GM23338 (cell line): ENCODE data around the gene LRIT1. TPM values are rescaled to one million over a fixed set of nuclear protein-coding genes. Genes with fewer than 3 reads are reported as not detected.

ENCODE experiments used
- ATAC-seq: fragments of 200-7000 bp; cut with Tn5 transposase; 3 replicates; pipeline ENCODE4 v1.9.1; 2020
- DNase-seq: peaks from one replicate; pipeline ENCODE4 v3.0.0-alpha.2; 2015; ENCODE audit warnings: low spot score
- H2AFZ ChIP-seq: fragments of 200-600 bp; sonication (generic); 2 replicates; pipeline ENCODE4 v1.8.0; 2016; ENCODE audit warnings: antibody characterized with exemption, mild to moderate bottlenecking, moderate library complexity
- H3F3A ChIP-seq: fragments of 200-600 bp; sonication (generic); replicated peaks from 2 replicates; pipeline ENCODE4 v1.8.0; 2017; ENCODE audit warnings: antibody characterized with exemption, mixed run types, low read depth
- H3K27ac ChIP-seq: fragments of 200-600 bp; sonication (generic); 2 replicates; pipeline ENCODE4 v1.6.1; 2016; ENCODE audit warnings: low read depth
- H3K27me3 ChIP-seq: fragments of 200-600 bp; sonication (generic); 2 replicates; pipeline ENCODE4 v1.8.0; 2016; ENCODE audit warnings: mild to moderate bottlenecking, mixed run types, moderate library complexity; ENCODE audit not compliant: insufficient read depth
- H3K36me3 ChIP-seq: fragments of 200-600 bp; sonication (generic); 2 replicates; pipeline ENCODE4 v1.8.0; 2016; ENCODE audit warnings: mild to moderate bottlenecking; ENCODE audit not compliant: insufficient read depth
- H3K4me1 ChIP-seq: fragments of 200-600 bp; sonication (generic); 2 replicates; pipeline ENCODE4 v1.8.0; 2016; ENCODE audit warnings: mild to moderate bottlenecking, moderate library complexity; ENCODE audit not compliant: insufficient read depth
- H3K4me2 ChIP-seq: fragments of 200-600 bp; sonication (generic); 2 replicates; pipeline ENCODE4 v1.7.1; 2017; ENCODE audit warnings: mixed run types
- H3K4me3 ChIP-seq: fragments of 200-600 bp; sonication (generic); 2 replicates; pipeline ENCODE4 v1.6.1; 2016; ENCODE audit warnings: mixed run types
- H3K79me2 ChIP-seq: fragments of 200-600 bp; sonication (generic); replicated peaks from 2 replicates; pipeline ENCODE4 v1.8.0; 2017; ENCODE audit warnings: mild to moderate bottlenecking; ENCODE audit not compliant: insufficient read depth
- H3K9me2 ChIP-seq: fragments of 200-600 bp; sonication (generic); 2 replicates; pipeline ENCODE4 v1.8.0; 2017; ENCODE audit not compliant: insufficient read depth
- H4K20me1 ChIP-seq: fragments of 200-600 bp; sonication (generic); replicated peaks from 2 replicates; pipeline ENCODE4 v1.8.0; 2017; ENCODE audit warnings: mild to moderate bottlenecking; ENCODE audit not compliant: insufficient read depth
- H3K27ac Mint-ChIP-seq: 2 replicates; pipeline ENCODE4 v1.8.0; 2020; ENCODE audit warnings: inconsistent platforms, mild to moderate bottlenecking, moderate library complexity, mixed read lengths
- H3K27me3 Mint-ChIP-seq: 3 replicates; pipeline ENCODE4 v1.8.0; 2022; ENCODE audit warnings: low read depth, mild to moderate bottlenecking, moderate library complexity, mixed read lengths, inconsistent platforms; ENCODE audit not compliant: insufficient read depth, poor library complexity
- H3K36me3 Mint-ChIP-seq: 3 replicates; pipeline ENCODE4 v1.8.0; 2021; ENCODE audit warnings: low read depth, mild to moderate bottlenecking, inconsistent platforms, moderate library complexity, mixed read lengths
- H3K4me1 Mint-ChIP-seq: 3 replicates; pipeline ENCODE4 v1.8.0; 2020; ENCODE audit warnings: mild to moderate bottlenecking, inconsistent platforms, mixed read lengths
- H3K4me3 Mint-ChIP-seq: 3 replicates; pipeline ENCODE4 v1.8.0; 2021; ENCODE audit warnings: moderate library complexity, mild to moderate bottlenecking, inconsistent platforms, mixed read lengths
- H3K9me3 Mint-ChIP-seq: 3 replicates; pipeline ENCODE4 v1.8.0; 2020; ENCODE audit warnings: moderate library complexity, mild to moderate bottlenecking, inconsistent platforms, mixed read lengths
- CREB1 ChIP-seq: fragments of 250-450 bp; sonication (Bioruptor Pico); IDR thresholded peaks from 2 replicates; pipeline ENCODE4 v1.5.0; 2020; ENCODE audit warnings: low read depth, mild to moderate bottlenecking, moderate library complexity
- CTCF ChIP-seq, 2 experiments: fragments of 200-600 bp in 1 of 2; sonication (generic) in 1 of 2; conservative IDR thresholded peaks; 2 replicates each; pipeline versions ENCODE4 v1.5.1 to v1.6.1; 2016 to 2017; ENCODE audit warnings: antibody characterized with exemption in 2 of 2, low read depth in 2 of 2, mild to moderate bottlenecking in 2 of 2, moderate library complexity in 1 of 2
- EZH2 ChIP-seq: fragments of 200-600 bp; sonication (generic); IDR thresholded peaks from one replicate; pipeline ENCODE4 v1.8.0; 2017; ENCODE audit warnings: antibody characterized with exemption, mild to moderate bottlenecking, low read depth; ENCODE audit not compliant: unreplicated experiment
- ZNF462 ChIP-seq: fragments of 250-450 bp; sonication (Bioruptor Pico); IDR thresholded peaks from 2 replicates; pipeline ENCODE4 v1.5.0; 2020; ENCODE audit warnings: mild to moderate bottlenecking, moderate library complexity
- polyA plus RNA-seq: library from polyadenylated mRNA; unstranded; fragments of >200 nt; fragmentation: Nextera tagmentation; extraction: Ambion mirVana; gene quantifications from 2 replicates; pipeline ENCODE4 v1.2.1, GENCODE V29; 2016
- total RNA-seq: library from RNA; depleted of rRNA; stranded (reverse); fragments of >200 nt; shearing (Covaris generic); gene quantifications from 2 replicates; pipeline ENCODE4 v1.2.3, GENCODE V29; 2014

The LRIT1 gene
- total and polyA plus RNA-seq, 2 experiments from 2014 or later, result 0.07 TPM; not detected in 1

GRCh38 chr10:84256510-84257342 is 15.4 kb upstream of the LRIT1 start:
- Mint-ChIP-seq H3K4me1 (no peaks in the 10 kb centered on the region; the same call in 1 of the 3 replicates), H3K27me3 (peaks cover 13% of the 10 kb centered on the region)
- H3K4me3 ChIP-seq, result no peak overlapping the region

More at GRCh38 chr10:84256510-84257342, 15.4 kb upstream of the LRIT1 start:
- Histone ChIP-seq H2AFZ (peak overlapping the region; percentile 95), H3K27ac (no peak overlapping the region), H3K4me2 (peak overlapping the region; percentile 62; the same call in 1 of the 2 replicates), H3K27me3 (peaks cover 9% of the 10 kb centered on the region), H4K20me1 (no peaks in the 10 kb centered on the region), H3K4me1 (no peaks in the 10 kb centered on the region; the same call in 1 of the 2 replicates), H3K79me2 (no peaks in the 10 kb centered on the region), H3K36me3 (no peaks in the 10 kb centered on the region), H3K9me2 (no peaks in the 10 kb centered on the region), H3F3A (no peaks in the 10 kb centered on the region)
- TF ChIP-seq ZNF462 (CRISPR knock-in tag) (no peak), CTCF (conservative IDR thresholded peaks at IDR 0.05; ENCODE audit: low read depth in 2 of 2) (peak; percentile 82 to 84), EZH2 (no peak), CREB1 (peak; percentile 38; the same call in 1 of the 2 replicates)
- H3K9me3 Mint-ChIP-seq, result peaks cover 2% of the 10 kb centered on the region; the same call in 1 of the 3 replicates
- ATAC-seq (peak; percentile 93), DNase-seq (peak; percentile 95)
- H3K4me3 Mint-ChIP-seq, result no peak overlapping the region
- no peak overlapping the region for H3K27ac Mint-ChIP-seq
- no peaks in the 10 kb centered on the region for H3K36me3 Mint-ChIP-seq
